RWPE2 (cell line): ENCODE data around the gene SYT2.
A peak's percentile ranks its signal among the peaks of the same experiment; 100 is the strongest.

Experiments
- ATAC-seq: fragments of 200-7000 bp; cut with Tn5 transposase; 3 replicates; pipeline ENCODE4 v1.9.1; 2021; ENCODE audit warnings: low read depth
- DNase-seq: peaks from one replicate; pipeline ENCODE4 v3.0.0-alpha.2; 2020; ENCODE audit warnings: low spot score
- H3K27ac ChIP-seq: fragments of 450-650 bp; 2 replicates; pipeline ENCODE4 v1.5.1; 2017; ENCODE audit warnings: mild to moderate bottlenecking; ENCODE audit not compliant: poor library complexity, severe bottlenecking
- H3K27me3 ChIP-seq: fragments of 250-450 bp; sonication (Bioruptor Pico); 2 replicates; pipeline ENCODE4 v1.5.1; 2021; ENCODE audit warnings: mild to moderate bottlenecking, moderate library complexity; ENCODE audit not compliant: insufficient read depth, poor library complexity, severe bottlenecking
- H3K36me3 ChIP-seq: fragments of 250-450 bp; sonication (Bioruptor Pico); 2 replicates; pipeline ENCODE4 v1.5.1; 2020; ENCODE audit warnings: low read depth, mild to moderate bottlenecking, moderate library complexity
- H3K4me1 ChIP-seq: fragments of 250-450 bp; sonication (Bioruptor Pico); 2 replicates; pipeline ENCODE4 v1.5.1; 2021; ENCODE audit warnings: mild to moderate bottlenecking, moderate library complexity; ENCODE audit not compliant: insufficient read depth, poor library complexity, severe bottlenecking
- H3K4me3 ChIP-seq: fragments of 250-450 bp; sonication (Bioruptor Pico); 2 replicates; pipeline ENCODE4 v1.5.1; 2021; ENCODE audit warnings: mild to moderate bottlenecking, moderate library complexity; ENCODE audit not compliant: severe bottlenecking
- H3K9me3 ChIP-seq: fragments of 250-450 bp; sonication (Bioruptor Pico); 2 replicates; pipeline ENCODE4 v1.5.1; 2021; ENCODE audit warnings: mild to moderate bottlenecking, moderate library complexity; ENCODE audit not compliant: severe bottlenecking
- TF ChIP-seq, protein P1 (sequence below): fragments of 450-650 bp; IDR thresholded peaks from one replicate; pipeline ENCODE4 v1.5.1; 2017; ENCODE audit warnings: mild to moderate bottlenecking, moderate library complexity; ENCODE audit not compliant: poor library complexity, severe bottlenecking

SYT2 gene

DNA sequence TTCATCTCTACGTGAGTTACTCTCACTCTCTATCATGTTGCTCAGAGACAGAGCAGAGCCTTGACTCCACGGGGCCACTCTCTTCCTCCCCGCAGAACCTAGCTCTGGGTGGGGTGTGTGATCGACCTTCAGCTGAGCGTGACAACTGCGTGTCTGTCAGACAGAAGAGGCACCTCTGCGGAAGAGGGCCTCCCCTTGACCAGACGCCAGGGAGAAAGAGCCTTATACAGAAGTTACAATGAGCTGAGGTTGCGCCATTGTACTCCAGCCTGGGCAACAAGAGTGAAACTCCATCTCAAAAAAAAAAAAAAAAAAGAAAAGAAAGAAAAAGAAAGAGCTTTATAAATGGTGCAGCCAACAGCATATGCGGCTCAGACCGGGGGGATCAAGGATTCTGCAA, 22.9 kb downstream of the SYT2 start:
- TF ChIP-seq, protein P1, sequence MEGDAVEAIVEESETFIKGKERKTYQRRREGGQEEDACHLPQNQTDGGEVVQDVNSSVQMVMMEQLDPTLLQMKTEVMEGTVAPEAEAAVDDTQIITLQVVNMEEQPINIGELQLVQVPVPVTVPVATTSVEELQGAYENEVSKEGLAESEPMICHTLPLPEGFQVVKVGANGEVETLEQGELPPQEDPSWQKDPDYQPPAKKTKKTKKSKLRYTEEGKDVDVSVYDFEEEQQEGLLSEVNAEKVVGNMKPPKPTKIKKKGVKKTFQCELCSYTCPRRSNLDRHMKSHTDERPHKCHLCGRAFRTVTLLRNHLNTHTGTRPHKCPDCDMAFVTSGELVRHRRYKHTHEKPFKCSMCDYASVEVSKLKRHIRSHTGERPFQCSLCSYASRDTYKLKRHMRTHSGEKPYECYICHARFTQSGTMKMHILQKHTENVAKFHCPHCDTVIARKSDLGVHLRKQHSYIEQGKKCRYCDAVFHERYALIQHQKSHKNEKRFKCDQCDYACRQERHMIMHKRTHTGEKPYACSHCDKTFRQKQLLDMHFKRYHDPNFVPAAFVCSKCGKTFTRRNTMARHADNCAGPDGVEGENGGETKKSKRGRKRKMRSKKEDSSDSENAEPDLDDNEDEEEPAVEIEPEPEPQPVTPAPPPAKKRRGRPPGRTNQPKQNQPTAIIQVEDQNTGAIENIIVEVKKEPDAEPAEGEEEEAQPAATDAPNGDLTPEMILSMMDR = no peak
- peaks cover 10% of the 10 kb centered on the region for H3K27me3 ChIP-seq

DNA sequence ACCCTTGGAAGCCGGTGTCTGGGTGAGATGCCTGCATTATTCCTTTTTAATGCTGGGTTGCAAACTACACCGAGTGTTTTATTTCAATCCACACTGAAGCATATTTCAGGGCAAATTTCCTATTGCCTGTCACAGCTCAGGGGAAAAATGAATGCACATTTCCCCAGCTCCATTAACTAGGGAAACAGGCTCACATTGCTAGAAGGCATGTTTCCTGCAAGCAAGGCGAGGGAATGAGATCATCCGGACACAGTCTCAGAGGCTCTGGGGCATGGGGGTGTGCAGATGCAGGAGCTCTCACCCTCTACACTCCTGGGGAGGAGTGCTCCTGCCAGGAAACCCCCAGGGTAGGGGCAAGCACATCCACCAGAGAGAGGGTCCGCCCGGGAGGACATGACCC, 24.6 kb downstream of the SYT2 start:
- Histone ChIP-seq H3K4me1 (no peaks in the 10 kb centered on the region), H3K36me3 (no peaks in the 10 kb centered on the region), H3K27me3 (peaks cover 10% of the 10 kb centered on the region), H3K9me3 (no peaks in the 10 kb centered on the region), H3K4me3 (no peak overlapping the region), H3K27ac (no peak overlapping the region)
- DNase-seq (no peak), ATAC-seq (no peak)
- TF ChIP-seq, protein P1 = no peak

More for the DNA sequence above, 22.9 kb downstream of the SYT2 start:
- Histone ChIP-seq H3K4me1 (no peaks in the 10 kb centered on the region), H3K9me3 (no peaks in the 10 kb centered on the region), H3K27ac (no peak overlapping the region), H3K36me3 (no peaks in the 10 kb centered on the region), H3K4me3 (no peak overlapping the region)
- DNase-seq (no peak), ATAC-seq (no peak)

DNA sequence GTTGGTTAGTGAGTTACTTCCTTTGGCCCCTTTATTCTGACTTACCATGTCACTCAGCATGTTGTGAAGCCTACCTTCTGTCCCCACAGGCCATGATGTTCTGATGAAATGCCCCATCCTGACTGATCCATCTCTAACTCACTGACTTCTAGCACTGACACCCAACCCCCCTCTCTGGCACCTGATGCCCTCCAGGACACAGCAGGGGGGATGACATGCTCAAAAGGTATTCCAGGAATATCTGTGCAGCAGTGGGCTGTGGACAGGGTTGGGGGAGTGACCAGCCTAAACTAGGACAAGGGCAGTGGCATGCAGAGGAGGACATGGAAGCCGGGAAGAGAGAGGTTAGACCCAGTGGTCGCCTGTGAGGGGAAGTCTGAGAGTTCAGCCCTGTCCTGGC, 25.5 kb downstream of the SYT2 start:
- no peaks in the 10 kb centered on the region for H3K36me3 ChIP-seq
- DNase-seq = no peak

DNA sequence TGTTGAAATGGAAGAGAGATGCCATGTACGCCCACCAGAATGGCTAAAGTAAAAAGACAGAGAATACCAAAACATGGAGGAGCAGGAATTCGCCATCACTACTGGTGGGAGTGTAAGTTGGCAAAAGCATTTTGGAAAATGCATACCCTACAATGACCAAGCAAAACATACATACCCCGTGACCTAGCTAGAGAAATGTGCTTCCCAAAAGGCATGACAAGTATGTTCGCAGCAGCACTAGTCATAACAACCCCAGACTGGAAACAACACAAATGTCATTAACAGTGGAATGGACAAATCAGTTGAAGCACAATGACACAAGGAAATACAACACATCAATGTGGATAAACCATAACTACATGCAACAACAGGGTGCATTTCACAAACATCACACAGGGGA, 27.2 kb downstream of the SYT2 start:
- H3K27me3 ChIP-seq = peaks cover 10% of the 10 kb centered on the region
- H3K9me3 ChIP-seq = no peaks in the 10 kb centered on the region
- DNase-seq (no peak), ATAC-seq (no peak)
- no peak overlapping the region for H3K4me3 ChIP-seq
- no peak overlapping the region for H3K27ac ChIP-seq
- TF ChIP-seq, protein P1 = no peak
- H3K36me3 ChIP-seq = no peaks in the 10 kb centered on the region
- no peaks in the 10 kb centered on the region for H3K4me1 ChIP-seq

More for the DNA sequence above, 25.5 kb downstream of the SYT2 start:
- Histone ChIP-seq H3K4me3 (no peak overlapping the region), H3K4me1 (no peaks in the 10 kb centered on the region), H3K27ac (no peak overlapping the region), H3K9me3 (no peaks in the 10 kb centered on the region), H3K27me3 (peaks cover 10% of the 10 kb centered on the region)
- TF ChIP-seq, protein P1 = no peak
- no peak for ATAC-seq

DNA sequence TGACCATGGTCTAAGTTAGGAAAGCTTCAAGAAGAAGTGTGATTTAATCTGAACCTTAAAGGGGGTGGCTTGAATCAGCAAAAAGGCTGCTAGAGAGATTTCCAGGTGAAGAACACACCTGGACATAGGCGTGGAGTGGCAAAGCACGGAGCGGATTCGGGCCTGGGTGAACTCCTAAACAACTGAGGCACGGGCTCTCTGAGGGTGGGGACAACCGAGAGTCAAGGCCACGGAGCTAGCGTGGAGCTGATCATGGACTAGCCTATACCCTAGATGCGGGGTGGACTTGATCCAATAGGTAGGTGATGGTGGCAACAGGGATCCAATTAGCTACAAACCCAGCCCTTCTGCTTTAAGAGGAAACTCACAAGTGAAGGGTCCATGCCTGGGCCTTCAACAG, 27.8 kb downstream of the SYT2 start:
- no peaks in the 10 kb centered on the region for H3K4me1 ChIP-seq
- no peak overlapping the region for H3K4me3 ChIP-seq
- TF ChIP-seq, protein P1 = no peak
- peaks cover 1% of the 10 kb centered on the region for H3K9me3 ChIP-seq
- H3K36me3 ChIP-seq = no peaks in the 10 kb centered on the region
- DNase-seq (peak; percentile 27), ATAC-seq (no peak)
- H3K27me3 ChIP-seq = peaks cover 10% of the 10 kb centered on the region
- H3K27ac ChIP-seq = no peak overlapping the region
